ENCODE measurements around the gene GAL3ST2.

Gene GAL3ST2

DNA sequence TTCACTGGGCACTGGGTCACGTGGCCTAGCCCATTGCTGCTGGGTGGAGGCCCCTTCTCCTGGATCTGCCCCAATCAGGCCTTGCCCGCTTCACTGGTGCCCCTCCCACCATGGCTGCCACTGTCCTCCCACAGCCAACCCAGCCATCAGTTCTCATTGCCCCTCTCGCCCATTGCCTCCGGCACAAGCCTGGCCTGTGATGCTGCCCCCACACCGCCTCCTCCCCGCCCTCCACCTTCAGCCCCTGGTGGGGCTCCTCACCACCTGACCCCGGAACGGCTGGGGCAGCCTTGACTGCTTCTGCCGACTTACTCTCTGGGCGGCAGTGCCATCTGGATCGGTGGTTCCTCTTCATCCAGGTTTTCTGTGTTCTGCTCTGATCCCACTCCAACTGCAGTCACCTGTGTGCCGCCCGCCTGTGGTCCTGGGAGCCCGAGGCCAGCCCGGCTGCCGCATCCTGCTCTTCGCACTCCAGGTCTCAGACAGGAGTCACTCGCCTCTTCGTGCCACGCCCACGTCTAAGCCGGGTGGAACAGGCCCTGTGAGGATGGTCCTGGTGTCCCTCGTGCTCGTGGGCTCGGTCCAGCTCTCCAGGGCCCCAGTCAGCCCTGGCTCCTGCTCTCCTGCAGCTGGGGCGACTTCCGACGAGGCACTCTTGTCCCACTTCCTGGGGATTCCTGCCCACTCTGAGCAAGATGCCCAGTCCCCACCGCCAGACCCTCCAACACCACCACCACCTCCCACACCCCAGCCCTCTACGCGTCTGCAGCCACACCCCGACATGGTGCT, 28.0 kb upstream of the GAL3ST2 start:
- Histone ChIP-seq H3K27ac (ENCODE audit: low read depth, low read length, severe bottlenecking) (no peak overlapping the region), H3K9me3 (ENCODE audit: control insufficient read depth, low read length) (no peaks in the 10 kb centered on the region), H3K4me1 (ENCODE audit: control insufficient read depth, insufficient read depth, low read length, poor library complexity, severe bottlenecking) (no peaks in the 10 kb centered on the region), H3K4me3 (ENCODE audit: extremely low read depth, insufficient read depth, low read length, poor library complexity, severe bottlenecking) (no peak overlapping the region), H3K36me3 (ENCODE audit: control insufficient read depth, insufficient read depth, low read length) (peaks cover 25% of the 10 kb centered on the region)
- WGBS, 2 experiments (ENCODE audit: insufficient coverage in 2 of 2), result 92 to 95% methylated on average over 26 to 31 of the region's 32 CpGs

DNA sequence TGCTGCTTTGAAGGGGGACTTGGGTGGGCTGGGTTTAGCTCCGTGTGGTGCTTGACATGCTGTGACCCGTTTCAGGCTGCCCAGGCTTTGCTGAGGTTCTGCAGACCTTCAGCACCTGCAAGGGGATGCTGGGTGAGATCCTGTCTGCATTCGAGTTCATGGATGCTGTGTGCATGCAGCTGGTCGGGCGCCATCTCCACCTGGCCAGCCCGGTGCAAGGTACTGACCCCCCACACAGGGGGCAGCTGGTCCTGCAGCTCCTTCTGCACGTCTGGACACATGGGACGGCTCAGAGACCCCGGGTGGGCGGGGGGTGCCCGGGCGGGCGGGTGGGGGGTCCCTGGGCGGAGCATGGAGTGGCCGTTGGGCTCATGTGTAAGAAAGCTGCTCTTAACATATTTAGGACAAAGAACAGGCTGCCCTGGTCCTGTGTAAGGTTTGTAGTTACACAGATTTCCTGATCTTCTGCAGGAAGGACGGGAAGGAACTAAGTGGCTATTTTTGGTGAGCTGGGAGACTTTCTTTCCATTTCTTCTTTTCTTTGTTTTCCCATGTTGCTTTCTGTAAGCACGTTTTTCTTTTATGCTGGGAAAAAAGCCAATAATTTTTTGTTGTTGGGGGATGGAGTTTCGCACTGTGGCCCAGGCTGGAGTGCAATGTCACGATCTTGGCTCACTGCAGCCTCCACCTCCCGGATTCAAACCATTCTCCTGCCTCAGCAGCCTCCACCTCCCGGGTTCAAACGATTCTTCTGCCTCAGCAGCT, 26.4 kb upstream of the GAL3ST2 start:
- H3K27ac ChIP-seq (ENCODE audit: low read depth, low read length, severe bottlenecking), result no peak overlapping the region
- H3K4me3 ChIP-seq (ENCODE audit: extremely low read depth, insufficient read depth, low read length, poor library complexity, severe bottlenecking), result no peak overlapping the region
- peaks cover 22% of the 10 kb centered on the region for H3K36me3 ChIP-seq (ENCODE audit: control insufficient read depth, insufficient read depth, low read length)
- no peaks in the 10 kb centered on the region for H3K4me1 ChIP-seq (ENCODE audit: control insufficient read depth, insufficient read depth, low read length, poor library complexity, severe bottlenecking)
- 98% methylated on average over 9 to 17 of the region's 22 CpGs for WGBS, 2 experiments (ENCODE audit: insufficient coverage in 2 of 2)
- H3K9me3 ChIP-seq (ENCODE audit: control insufficient read depth, low read length), result no peaks in the 10 kb centered on the region

DNA sequence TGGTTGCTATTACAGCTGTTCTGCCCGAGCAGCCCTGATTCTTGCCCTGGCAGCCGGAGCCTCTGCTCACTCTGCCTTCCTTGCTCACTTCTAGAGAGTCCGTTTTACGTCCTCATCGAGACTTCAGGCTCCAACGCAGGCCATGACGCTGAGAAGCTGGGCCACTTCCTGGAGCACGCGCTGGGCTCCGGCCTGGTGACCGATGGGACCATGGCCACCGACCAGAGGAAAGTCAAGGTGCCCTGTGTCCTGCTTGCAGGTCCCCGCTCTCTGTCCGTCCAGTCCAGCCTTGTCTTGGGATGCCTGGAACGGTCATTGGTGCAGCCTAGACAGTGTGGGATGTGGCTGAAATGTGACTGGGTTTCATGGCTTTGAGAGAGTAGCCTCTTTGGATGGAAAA, 25.5 kb upstream of the GAL3ST2 start:
- Histone ChIP-seq H3K36me3 (ENCODE audit: control insufficient read depth, insufficient read depth, low read length) (peaks cover 16% of the 10 kb centered on the region), H3K9me3 (ENCODE audit: control insufficient read depth, low read length) (no peaks in the 10 kb centered on the region), H3K4me1 (ENCODE audit: control insufficient read depth, insufficient read depth, low read length, poor library complexity, severe bottlenecking) (no peaks in the 10 kb centered on the region), H3K4me3 (ENCODE audit: extremely low read depth, insufficient read depth, low read length, poor library complexity, severe bottlenecking) (no peak overlapping the region), H3K27ac (ENCODE audit: low read depth, low read length, severe bottlenecking) (no peak overlapping the region)
- 95 to 97% methylated on average over 14 to 15 of the region's 15 CpGs for WGBS, 2 experiments (ENCODE audit: insufficient coverage in 2 of 2)

DNA sequence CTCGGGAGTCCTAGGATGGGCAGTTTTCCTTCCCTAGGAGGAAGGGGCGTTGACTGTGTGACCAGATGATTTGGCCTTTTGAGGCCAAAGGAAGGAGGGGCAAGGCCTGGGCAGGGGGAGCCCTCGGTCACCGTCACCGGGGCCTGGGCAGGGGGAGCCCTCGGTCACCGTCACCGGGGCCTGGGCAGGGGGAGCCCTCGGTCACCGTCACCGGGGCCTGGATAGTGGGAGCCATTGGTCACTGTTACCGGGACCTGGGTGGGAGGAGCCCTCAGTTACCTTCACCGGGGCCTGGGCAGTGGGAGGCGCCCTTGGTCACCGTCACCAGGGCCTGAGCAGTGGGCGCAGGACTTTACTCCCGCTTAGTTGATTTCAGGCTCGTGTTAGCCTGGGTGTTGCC, 24.8 kb upstream of the GAL3ST2 start:
- Histone ChIP-seq H3K36me3 (ENCODE audit: control insufficient read depth, insufficient read depth, low read length) (peaks cover 16% of the 10 kb centered on the region), H3K4me3 (ENCODE audit: extremely low read depth, insufficient read depth, low read length, poor library complexity, severe bottlenecking) (no peak overlapping the region), H3K27ac (ENCODE audit: low read depth, low read length, severe bottlenecking) (no peak overlapping the region), H3K9me3 (ENCODE audit: control insufficient read depth, low read length) (no peaks in the 10 kb centered on the region), H3K4me1 (ENCODE audit: control insufficient read depth, insufficient read depth, low read length, poor library complexity, severe bottlenecking) (no peaks in the 10 kb centered on the region)
- WGBS, 2 experiments (ENCODE audit: insufficient coverage in 2 of 2), result 89 to 96% methylated on average over 17 to 18 of the region's 18 CpGs

DNA sequence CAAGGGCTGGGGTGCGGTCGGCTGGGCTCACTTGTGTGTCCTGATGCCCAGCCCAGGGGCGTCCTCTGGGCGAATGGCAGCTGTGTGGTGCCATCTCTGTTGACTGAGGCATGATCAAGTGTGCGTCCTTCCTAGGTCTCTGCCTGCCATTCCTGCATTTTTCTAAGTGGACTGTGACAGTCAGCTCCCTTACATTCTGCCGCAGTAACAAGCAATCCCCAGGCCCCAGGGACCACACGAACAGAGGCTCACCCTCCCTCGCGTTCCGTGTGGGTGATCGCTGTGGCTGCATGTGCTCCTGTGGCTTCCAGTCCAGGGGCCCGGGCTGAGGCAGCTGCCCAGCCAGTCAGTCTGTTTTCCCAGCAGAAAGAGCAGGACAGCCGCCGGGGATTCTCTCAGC, 24.4 kb upstream of the GAL3ST2 start:
- Histone ChIP-seq H3K4me3 (ENCODE audit: extremely low read depth, insufficient read depth, low read length, poor library complexity, severe bottlenecking) (no peak overlapping the region), H3K4me1 (ENCODE audit: control insufficient read depth, insufficient read depth, low read length, poor library complexity, severe bottlenecking) (no peaks in the 10 kb centered on the region), H3K27ac (ENCODE audit: low read depth, low read length, severe bottlenecking) (no peak overlapping the region), H3K36me3 (ENCODE audit: control insufficient read depth, insufficient read depth, low read length) (peaks cover 12% of the 10 kb centered on the region), H3K9me3 (ENCODE audit: control insufficient read depth, low read length) (no peaks in the 10 kb centered on the region)
- 94 to 97% methylated on average over 13 to 14 of the region's 14 CpGs for WGBS, 2 experiments (ENCODE audit: insufficient coverage in 2 of 2)

DNA sequence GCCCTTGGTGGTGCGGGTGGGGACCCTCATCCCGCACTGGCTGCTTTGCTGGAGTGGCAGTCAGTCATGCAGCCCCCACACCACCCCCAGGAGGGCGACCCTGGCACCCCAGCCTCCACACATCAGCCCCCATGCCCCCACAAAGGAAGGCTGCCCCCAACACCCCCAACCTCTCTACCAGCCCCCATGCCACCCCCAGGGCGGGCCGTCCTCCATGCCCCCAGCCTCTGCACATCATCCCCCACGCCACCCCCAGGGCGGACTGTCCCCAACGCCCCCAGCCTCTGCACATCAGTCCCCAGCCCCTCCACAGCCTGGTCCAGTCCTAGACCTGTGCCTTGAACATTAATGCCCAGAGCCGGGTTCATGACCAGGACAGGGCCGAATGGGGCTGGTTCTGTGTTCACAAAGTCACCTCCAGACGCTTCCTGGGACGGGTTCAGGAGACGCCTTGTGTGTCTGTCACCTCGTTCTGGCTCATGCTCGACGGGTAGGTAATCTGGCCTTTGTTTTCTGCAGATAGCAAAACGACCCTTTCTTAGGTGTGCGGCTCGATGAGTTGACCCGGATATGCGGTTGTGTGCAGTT, 23.8 kb upstream of the GAL3ST2 start:
- no peaks in the 10 kb centered on the region for H3K9me3 ChIP-seq (ENCODE audit: control insufficient read depth, low read length)
- H3K4me1 ChIP-seq (ENCODE audit: control insufficient read depth, insufficient read depth, low read length, poor library complexity, severe bottlenecking), result no peaks in the 10 kb centered on the region
- H3K36me3 ChIP-seq (ENCODE audit: control insufficient read depth, insufficient read depth, low read length), result peaks cover 12% of the 10 kb centered on the region
- 92 to 97% methylated on average over 13 to 18 of the region's 21 CpGs for WGBS, 2 experiments (ENCODE audit: insufficient coverage in 2 of 2)
- no peak overlapping the region for H3K4me3 ChIP-seq (ENCODE audit: extremely low read depth, insufficient read depth, low read length, poor library complexity, severe bottlenecking)
- no peak overlapping the region for H3K27ac ChIP-seq (ENCODE audit: low read depth, low read length, severe bottlenecking)

DNA sequence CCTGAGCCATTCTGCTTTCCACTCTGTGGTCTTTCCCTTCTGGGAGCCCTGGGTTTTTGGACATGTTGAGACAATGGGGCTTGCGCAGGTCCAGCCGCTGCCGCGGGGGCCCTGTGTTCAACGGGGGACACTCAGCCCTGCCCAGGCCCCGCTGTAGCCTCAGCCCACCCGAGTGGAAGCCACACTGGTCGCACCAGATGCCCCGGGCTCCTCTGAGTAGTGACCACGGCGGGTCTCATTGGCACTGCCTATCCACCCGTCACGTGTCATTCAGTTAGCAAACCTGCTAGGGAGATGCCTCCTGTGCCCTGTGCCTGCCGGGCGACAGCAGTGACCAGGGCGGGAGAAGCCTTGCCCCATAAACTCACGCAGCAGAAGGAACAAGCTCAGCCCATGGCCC, 23.1 kb upstream of the GAL3ST2 start:
- WGBS, 2 experiments (ENCODE audit: insufficient coverage in 2 of 2), result 93 to 95% methylated on average over 17 of the region's 17 CpGs

DNA sequence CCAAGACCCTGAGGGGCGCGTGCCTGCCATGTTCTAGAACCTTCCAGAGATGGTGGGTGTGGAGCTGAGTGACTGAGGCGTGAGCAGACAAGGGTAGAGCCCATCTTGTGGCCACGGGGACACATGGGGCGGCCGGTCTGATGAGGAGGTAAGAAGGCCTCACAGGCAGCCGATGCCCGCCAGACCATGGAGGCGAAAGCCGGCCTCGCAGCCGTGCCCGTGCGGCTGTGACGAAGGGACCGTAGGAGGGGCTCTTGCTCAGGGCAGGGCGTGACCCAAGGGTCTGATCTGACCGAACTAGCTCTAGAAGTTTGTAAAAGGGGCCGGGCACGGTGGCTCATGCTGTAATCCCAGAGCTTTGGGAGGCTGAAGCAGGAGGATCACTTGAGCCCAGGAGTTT, 22.6 kb upstream of the GAL3ST2 start:
- WGBS, 2 experiments (ENCODE audit: insufficient coverage in 2 of 2), result 98% methylated on average over 19 to 20 of the region's 20 CpGs
- H3K36me3 ChIP-seq (ENCODE audit: control insufficient read depth, insufficient read depth, low read length), result peaks cover 12% of the 10 kb centered on the region
- no peaks in the 10 kb centered on the region for H3K9me3 ChIP-seq (ENCODE audit: control insufficient read depth, low read length)

More for the DNA sequence above, 23.1 kb upstream of the GAL3ST2 start:
- Histone ChIP-seq H3K27ac (ENCODE audit: low read depth, low read length, severe bottlenecking) (no peak overlapping the region), H3K4me1 (ENCODE audit: control insufficient read depth, insufficient read depth, low read length, poor library complexity, severe bottlenecking) (no peaks in the 10 kb centered on the region), H3K9me3 (ENCODE audit: control insufficient read depth, low read length) (no peaks in the 10 kb centered on the region), H3K36me3 (ENCODE audit: control insufficient read depth, insufficient read depth, low read length) (peaks cover 12% of the 10 kb centered on the region), H3K4me3 (ENCODE audit: extremely low read depth, insufficient read depth, low read length, poor library complexity, severe bottlenecking) (no peak overlapping the region)

DNA sequence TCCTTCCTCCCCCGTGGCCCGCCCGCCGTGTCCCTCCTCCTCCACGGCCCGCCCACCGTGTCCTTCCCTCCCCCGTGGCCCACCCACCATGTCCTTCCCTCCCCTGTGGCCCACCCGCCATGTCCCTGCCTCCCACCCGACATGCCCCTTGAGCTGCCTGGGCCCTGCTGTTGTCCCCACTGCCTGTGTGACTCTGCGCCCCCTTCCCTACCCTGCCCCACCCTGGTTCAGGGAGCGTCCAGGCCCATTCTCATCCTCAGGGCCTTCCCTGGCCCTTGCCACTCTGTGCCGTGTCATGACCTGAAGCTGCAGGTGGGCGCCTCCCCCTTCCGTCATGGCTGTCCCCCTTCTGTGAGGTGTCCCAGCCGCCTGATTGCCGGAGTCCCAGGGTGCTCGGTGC, 21.5 kb upstream of the GAL3ST2 start:
- Histone ChIP-seq H3K4me1 (ENCODE audit: control insufficient read depth, insufficient read depth, low read length, poor library complexity, severe bottlenecking) (no peaks in the 10 kb centered on the region), H3K36me3 (ENCODE audit: control insufficient read depth, insufficient read depth, low read length) (peaks cover 12% of the 10 kb centered on the region), H3K9me3 (ENCODE audit: control insufficient read depth, low read length) (no peaks in the 10 kb centered on the region), H3K27ac (ENCODE audit: low read depth, low read length, severe bottlenecking) (no peak overlapping the region), H3K4me3 (ENCODE audit: extremely low read depth, insufficient read depth, low read length, poor library complexity, severe bottlenecking) (no peak overlapping the region)
- WGBS, 2 experiments (ENCODE audit: insufficient coverage in 2 of 2), result 97% methylated on average over 5 to 12 of the region's 18 CpGs

More for the DNA sequence above, 22.6 kb upstream of the GAL3ST2 start:
- Histone ChIP-seq H3K4me3 (ENCODE audit: extremely low read depth, insufficient read depth, low read length, poor library complexity, severe bottlenecking) (no peak overlapping the region), H3K4me1 (ENCODE audit: control insufficient read depth, insufficient read depth, low read length, poor library complexity, severe bottlenecking) (no peaks in the 10 kb centered on the region), H3K27ac (ENCODE audit: low read depth, low read length, severe bottlenecking) (no peak overlapping the region)

DNA sequence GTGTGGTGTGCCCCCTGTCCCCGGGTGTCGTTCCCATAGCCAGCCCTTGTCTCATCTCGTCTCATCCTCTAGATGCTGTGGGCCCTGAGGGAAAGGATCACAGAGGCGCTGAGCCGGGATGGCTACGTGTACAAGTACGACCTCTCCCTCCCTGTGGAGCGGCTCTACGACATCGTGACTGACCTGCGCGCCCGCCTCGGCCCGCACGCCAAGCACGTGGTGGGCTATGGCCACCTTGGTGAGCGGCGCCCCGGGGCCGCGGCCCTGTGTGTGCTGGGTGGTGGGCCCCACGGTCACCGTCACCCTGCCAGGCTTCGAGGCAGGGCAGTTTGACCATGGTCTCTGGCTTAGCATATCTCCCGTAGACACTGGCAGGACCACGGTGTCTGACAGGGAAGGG, 20.8 kb upstream of the GAL3ST2 start:
- no peak overlapping the region for H3K4me3 ChIP-seq (ENCODE audit: extremely low read depth, insufficient read depth, low read length, poor library complexity, severe bottlenecking)
- H3K9me3 ChIP-seq (ENCODE audit: control insufficient read depth, low read length), result no peaks in the 10 kb centered on the region
- H3K27ac ChIP-seq (ENCODE audit: low read depth, low read length, severe bottlenecking), result no peak overlapping the region
- H3K36me3 ChIP-seq (ENCODE audit: control insufficient read depth, insufficient read depth, low read length), result peaks cover 12% of the 10 kb centered on the region
- H3K4me1 ChIP-seq (ENCODE audit: control insufficient read depth, insufficient read depth, low read length, poor library complexity, severe bottlenecking), result no peaks in the 10 kb centered on the region
- WGBS, 2 experiments (ENCODE audit: insufficient coverage in 2 of 2), result 97% methylated on average over 26 to 27 of the region's 27 CpGs
